GM21717 (cell line): ENCODE data around the gene RALGPS1.

Experiments
- ATAC-seq: cut with Tn5 transposase; IDR thresholded peaks from one replicate; pipeline ENCODE4 v1.9.1; 2021; ENCODE audit warnings: mild to moderate bottlenecking, moderate library complexity; ENCODE audit not compliant: unreplicated experiment

Gene RALGPS1

DNA sequence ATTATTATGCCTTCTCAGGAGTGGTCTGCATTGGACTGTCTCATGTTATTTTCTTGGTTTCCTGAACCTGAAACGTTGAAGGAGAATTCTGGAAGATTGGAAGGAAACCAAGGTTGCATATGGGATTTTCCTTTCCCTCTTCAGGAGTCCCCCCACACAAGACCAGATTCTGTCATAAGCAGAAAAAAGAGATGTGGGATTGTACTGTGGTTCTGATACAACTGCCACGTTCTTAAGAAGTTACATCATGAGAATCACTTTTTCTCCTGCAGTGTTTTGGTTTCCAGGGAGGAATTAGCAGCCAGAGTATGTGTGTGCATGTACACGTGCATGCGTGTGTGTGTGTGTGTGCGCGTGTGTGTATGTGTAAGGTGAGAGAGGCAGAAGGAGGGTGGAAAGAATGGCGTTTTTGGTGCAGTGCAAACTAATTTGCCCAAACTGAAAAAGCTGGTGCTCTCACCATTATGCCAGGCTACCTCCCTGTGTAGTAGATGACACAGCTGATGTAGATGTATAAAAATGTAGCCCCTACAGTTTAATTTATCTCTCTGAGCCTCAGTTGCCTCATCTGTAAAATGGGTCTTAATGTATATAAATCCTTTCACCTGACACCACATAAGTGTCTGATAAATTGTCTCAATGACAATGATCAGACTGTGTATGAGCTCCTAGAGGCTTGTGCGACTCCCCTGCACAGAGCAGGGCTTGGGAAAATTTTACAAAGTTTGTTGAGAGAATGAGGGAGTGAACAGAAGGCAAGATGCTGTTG lies 38.6 kb downstream of the RALGPS1 start:
- ATAC-seq = no peak

DNA sequence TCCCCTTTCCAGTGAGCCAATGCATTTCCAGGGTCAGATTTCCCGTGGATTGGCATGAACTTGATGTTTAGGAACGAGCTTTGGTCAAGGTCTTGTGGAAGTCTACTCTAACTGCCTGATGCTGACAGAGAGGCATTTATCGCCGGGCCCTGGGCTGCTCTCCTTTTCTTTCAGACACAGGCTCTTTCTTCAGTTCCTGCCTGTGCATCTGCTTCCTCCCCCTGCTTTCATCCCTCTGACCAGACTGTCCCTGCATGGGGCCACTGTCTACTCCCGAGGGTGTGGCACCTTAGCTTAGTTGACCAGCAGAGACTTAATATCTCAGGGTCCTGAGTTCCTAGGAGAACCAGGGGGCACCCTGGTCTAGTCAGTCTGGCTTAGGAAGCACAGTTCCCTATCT lies 41.2 kb downstream of the RALGPS1 start:
- no peak for ATAC-seq

DNA sequence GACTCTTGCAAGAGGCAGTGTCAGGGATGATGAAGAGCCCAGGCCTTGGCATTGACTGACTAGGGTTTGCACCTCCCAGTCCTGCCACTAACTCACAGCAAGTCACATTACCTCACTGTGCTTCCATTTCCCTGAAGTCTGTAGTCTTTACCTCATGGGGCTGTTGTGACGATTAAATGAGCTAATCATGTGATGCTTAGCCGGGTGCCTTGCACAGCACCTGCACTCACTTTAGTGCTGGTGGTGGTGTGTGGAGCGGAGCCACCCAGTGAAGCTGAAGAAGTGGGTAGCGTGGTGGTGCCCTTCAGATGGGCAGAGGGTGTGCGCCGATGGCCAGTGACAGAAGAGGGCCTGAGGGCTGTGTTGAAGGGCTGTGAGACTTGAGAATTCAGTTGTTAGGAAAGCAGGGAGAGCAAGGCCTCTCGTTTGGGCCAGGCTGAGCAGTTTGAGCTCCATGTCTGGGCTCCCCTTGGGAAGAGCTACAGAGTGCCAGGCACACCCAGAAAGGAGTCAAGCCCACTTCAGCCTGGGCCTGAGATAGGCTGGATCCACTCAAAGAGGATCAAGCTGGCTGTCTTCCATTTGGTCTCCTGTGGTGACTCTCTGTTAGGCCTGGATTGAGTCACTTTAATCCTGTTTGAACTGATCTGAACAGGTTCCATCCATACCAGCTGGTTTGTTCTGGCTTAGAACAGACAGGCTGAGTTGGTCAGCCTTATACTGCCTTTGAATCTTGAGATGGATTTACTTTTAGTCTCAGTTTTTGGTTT lies 42.5 kb downstream of the RALGPS1 start:
- ATAC-seq = no peak

DNA sequence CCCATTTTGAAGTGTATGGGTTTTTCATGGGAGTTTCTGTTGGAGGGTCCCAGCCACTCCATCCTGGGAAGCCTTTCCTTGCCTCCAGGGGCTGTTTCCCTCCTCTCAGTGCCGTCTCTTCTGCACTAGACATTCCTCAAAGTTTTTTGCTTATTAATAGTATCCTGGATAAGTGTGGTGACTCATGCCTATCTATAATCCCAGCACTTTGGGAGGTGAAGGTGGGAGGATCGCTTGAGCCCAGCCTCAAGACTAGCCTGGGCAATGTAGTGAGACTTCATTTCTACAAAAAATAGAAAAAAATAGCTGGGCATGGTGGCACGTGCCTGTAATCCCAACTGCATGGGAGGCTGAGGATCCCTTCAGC lies 43.1 kb downstream of the RALGPS1 start:
- ATAC-seq = no peak

DNA sequence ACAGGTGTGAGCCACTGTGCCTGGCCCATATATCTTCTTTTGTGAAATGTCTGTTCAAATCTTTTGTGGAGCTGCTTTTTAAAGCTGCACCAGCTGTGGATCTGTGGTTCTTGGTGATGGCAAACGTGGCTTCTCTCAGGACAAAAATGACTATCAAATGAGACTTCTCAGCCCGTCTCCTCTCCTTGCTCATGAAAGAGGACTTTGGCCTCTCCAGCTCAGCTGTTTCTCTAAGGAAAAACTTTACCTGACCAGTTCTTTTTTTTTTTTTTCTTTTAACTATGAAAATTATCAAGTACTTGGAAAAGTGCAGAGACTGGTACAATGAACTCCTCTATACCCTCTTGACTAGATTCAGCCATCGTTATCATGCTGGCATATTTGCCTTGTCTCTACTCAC lies 44.8 kb downstream of the RALGPS1 start:
- no peak for ATAC-seq

DNA sequence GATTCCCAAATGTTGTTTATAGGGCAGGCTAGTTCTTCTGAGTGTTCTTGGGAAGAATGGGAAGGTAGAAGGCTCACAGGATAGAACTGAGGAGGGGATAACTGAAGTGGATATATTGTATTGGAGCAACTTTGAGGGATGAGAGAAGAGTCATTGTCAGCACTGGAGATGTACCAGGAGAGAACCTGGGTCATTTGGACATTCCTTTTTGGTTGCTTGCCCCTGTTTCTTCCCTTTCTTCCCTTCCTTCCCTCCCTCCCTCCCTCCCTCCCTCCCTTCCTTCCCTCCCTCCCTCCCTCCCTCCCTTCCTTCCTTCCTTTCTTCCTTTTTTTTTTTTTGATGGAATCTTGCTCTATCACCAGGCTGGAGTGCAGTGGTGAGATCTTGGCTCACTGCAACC lies 45.3 kb downstream of the RALGPS1 start:
- no peak for ATAC-seq

DNA sequence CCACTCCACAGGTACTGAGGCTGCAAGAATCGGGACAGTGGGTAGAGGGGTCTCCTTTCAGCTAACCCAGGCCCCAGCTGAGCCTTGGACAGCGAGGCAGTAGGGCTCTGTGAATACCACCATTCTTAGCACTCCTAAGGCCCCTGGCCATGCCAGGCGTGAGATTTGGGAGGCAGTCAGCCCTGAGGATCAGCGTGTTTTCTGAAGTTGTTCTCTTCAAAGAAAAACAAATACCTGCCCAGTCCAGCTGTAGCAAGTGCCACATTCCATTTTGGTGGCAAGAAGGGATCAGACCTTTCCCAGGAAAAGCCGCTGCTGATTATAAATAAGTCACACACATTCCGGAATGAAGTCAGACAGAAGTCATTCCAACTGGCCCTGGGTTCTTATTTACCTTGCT lies 47.8 kb downstream of the RALGPS1 start:
- ATAC-seq = no peak

DNA sequence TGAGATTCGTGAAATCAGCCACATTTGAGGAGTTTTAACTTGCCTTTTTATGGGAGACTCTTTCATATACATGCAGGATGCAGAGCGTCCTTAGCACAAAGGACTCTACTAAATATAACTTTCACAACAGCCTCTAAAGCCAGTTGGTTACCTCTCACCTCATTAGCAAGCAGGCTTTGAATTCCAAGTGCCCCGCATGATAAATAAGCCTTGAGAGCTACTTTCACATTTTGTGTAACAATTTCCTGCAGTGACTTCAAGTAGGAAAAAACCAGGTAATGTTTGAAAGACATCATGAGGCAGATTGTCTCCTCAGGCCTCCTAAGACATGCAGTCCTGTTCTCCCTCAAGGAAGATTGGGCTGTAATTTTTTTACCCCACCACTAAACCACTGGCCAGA lies 50.5 kb downstream of the RALGPS1 start:
- no peak for ATAC-seq

DNA sequence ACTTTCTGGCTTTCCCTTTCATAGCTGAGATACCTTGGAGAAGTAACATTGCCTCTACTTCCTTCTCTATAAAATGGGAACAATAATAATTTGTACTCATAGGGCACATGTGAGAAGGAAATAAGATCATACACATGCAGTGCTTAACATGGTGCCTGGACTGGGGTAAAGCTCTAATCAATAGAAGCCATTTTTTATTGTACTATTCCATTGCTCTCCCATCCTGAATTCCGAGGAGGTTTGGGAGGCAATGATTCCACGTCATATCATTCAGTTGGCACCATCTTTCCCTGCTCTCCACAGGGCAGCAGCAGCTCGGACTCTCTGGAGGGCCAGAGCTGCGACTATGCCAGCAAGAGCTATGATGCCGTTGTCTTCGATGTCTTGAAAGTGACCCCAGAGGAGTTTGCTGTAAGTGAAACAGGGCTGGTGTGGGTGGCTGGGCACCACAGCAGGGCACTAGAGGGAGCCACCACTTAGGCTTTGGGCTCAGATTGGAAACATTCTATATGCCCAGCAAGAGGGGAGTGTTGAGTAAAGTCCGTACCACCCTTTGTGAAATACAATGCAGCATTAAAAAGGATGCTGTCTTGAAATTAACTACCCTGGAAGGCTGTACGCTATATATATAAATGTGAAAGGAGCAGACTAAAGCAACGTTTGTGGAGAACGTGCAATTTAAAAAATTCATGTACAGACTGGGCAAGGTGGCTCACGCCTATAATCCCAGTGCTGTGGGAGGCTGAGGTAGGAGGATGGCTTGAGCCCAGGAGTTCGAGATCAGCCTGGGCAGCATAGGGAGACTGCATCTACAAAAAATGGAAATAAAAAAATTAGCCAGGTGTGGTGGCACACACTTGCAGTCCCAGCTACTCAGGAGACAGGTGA lies 51.2 kb downstream of the RALGPS1 start:
- no peak for ATAC-seq

DNA sequence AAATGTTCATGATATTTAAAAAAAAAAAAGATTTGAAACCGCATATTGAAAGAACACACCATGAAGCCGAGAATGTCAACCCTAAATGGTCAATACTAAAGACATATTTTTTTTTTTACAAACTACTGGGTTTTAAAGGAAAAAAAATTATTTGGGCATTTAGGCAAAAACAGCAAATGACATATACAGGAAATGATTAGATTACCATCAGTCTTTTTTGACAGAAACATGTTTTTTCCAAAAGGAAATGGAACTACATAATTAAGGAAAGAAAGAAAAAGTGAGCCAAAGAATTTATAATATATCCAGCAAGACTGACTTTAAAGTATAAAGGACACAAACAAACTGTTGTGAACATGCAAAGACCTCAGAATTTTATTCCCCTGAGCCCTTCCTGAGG lies 56.7 kb downstream of the RALGPS1 start:
- ATAC-seq = no peak

DNA sequence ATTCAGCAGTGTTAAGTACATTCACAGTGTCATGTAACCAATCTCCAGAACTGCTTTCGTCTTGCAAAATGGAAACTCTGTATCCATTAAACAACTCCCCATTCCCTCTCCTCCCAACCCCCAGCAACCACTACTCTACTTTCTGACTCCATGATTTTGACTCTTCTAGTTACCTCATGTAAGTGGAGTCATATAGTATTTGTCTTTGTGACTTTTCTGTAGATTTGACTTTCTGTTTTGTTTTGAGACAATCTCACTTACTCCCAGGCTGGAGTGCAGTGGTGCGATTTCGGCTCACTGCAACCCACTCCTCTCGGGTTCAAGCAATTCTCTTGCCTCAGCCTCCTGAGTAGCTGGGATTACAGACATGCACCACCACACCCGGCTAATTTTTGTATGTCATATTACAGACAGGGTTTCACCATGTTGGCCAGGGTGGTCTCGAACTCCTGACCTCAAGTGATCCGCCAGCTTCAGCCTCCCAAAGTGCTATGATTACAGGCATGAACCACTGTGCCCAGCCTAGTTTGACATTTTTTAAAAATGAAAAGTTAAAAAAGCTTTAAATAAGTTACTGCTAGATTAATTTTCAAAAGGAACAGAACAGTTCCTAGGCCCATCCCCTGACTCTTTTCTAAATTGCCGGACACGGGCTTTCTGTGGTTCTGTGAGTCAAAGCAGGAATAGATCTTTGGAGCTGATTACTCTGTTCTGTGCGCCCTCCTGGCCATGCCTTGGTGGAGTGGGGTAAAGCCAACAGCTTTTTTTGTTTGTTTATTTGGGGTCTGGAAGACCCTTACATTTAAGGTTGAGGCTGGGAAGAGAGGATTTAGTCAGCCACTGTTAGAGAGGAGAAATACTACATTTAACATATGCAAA lies 59.3 kb downstream of the RALGPS1 start:
- no peak for ATAC-seq

DNA sequence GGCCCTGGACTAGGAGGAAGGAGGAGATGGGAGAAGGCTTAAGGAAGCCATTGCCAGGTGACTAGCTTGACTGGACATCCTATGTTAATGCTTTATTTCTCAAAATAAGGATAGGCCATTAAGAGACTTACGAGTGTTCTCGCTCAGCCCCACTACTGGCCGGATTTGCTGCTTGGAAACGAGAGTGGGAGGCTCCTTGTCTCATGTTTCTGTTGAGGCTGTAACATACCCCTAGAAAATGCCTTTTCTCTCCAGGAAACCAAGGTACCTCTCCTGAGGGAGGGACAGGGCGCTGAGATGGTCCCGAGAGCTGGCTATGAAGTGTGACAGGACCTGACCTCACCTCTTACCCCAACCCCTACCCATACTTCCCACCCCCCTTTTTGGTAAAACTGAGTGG lies 60.0 kb downstream of the RALGPS1 start:
- ATAC-seq = no peak

DNA sequence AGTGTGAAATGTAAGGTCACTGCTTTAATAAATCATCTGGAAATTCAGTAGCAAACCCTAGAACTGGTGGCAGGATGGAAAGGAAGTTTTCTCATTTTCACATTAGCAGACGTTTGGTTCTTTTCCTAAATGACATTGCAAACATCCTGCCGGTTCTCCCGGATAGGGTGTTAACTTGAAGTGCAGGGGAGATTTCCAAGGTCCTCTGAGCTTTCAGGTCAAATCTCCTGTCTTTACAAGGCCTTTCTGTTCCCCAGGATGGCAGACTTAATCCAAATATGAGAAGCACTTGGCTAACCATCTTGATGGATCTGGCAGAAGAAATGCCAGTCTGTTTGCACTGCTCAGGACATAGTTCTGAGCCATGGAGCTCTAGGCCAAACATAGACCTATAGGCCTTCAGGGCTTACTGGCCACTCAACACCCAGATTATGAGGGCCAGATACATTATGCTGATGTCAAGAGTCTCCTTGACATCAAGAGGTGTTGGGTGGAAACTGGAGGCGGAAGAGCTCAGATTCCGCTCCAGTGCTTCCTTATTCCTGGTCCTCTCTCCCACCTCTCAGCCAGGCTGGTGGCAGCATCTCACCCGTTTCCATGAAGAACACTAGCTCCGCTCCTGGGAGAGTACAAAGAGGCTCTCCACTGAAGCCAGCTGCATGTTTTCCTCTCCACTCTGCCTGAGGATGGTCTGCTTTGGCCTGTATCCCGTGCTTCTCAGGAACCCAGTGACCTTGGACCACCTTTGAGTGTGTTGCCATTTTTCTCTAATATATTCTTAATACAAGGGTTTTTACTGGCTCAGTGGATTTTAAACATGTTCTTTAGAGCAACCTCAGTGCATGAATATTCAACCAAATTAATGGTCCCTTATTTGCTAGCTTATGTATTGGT lies 61.0 kb downstream of the RALGPS1 start:
- no peak for ATAC-seq

DNA sequence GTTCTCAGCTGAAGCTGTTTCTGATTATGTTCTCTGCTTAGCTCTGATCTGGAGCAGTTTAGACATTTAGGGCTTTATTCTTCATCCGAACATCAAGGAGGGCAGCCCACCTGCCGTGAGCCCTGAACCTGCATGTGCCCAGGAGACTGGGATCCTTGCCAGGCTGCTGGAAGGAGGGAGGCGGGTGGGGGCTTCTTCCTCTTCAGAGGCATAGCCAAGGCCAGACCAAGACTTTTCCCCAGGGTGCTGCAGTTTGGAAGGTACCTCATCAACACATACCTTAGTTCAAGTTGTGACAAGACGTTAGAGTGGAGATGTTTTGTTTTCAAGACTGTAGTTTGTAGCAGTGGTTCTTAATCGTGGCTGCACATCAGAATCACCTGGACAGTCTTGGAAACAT lies 64.9 kb downstream of the RALGPS1 start:
- no peak for ATAC-seq

DNA sequence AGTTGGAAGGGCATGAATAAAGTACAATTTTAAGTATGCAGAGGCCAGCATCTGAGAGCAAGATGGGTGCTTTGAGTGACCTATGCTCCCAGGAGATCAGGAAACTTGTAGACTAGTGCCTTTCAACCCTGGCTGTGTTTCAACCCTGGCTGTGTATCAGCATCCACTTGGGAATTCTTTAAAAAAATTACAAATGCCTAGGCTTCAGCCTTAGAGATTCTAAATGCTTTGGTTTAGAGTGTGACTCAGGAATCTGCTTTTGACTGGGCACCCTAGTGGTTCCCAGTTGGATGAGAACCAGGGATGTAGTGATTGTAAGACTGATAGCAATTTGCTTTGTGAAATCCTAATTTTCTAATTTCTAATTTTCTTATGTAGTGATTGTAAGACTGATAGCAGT lies 65.6 kb downstream of the RALGPS1 start:
- ATAC-seq = no peak

DNA sequence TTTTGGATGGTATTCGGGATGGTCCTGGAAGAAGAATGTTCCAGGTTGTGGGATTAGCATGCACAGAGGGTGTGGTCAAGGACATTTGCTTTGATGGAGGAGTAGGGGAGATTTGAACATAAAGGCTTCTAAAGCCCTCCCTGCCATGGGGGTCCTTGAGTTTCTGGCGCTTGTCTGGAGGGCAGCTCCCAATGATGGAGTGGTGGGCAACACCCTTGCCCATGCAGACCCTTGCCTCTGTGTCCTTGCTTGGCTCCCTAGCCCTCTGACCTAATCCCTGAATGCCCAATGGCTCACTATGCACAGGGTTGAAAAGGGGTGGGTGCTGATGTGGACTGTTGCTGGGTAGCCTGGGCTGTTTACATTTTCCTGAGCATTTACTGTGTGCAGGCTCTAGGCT lies 66.6 kb downstream of the RALGPS1 start:
- no peak for ATAC-seq

DNA sequence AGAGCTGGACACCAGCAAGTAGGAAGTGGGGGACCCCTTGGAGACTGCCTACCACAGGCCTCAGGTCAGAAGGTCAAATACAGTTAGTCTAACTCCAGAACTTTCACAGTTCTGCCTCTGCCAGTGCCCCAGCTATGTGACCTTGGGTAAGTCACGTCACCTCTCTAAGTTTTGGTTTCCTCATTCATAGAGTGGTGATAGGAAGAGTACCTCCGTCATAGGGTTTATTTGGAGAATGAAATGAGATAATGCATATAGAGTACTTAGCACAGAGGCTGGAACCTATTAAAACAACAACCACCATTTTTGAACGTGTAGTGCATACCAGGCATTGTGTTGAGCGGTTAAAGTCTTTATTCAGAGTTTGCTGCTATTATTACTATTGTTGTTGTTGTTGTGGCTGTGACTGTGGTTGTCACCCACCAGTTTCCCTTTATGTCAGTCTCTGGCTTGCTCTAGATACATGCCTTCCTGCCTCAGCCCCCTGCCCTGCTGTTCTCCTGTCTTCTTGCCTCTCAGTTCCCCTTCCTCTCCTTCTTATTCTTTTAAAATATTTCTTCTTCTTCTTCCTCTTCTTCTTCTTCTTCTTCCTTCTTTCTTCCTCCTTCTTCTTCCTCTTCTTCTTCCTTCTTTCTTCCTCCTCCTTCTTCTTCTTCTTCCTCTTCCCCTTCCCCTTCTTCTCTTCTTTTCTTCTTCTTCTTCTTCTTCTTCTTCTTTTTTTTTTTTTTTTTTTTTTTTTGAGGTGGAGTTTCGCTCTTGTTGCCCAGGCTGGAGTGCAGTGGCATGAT lies 67.8 kb downstream of the RALGPS1 start:
- no peak for ATAC-seq

DNA sequence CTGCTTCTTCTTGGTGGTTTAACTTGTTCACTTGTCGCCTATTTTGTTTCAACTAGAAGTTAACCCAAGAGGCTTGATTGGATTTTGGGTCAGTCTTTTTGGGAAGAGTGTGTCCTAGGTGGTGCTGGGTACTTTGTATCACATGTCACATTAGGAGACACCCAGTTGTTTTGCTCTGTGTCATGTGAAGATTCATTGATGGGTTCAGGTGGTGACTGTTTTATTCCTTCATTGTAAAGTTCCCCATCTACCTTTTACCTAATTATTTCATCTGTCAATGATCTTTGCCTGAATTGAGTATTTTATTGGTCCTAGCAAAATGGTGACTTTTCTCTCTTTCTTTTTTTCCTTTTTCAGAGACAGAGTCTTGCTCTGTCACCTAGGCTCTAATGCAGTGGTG lies 69.2 kb downstream of the RALGPS1 start:
- no peak for ATAC-seq

DNA sequence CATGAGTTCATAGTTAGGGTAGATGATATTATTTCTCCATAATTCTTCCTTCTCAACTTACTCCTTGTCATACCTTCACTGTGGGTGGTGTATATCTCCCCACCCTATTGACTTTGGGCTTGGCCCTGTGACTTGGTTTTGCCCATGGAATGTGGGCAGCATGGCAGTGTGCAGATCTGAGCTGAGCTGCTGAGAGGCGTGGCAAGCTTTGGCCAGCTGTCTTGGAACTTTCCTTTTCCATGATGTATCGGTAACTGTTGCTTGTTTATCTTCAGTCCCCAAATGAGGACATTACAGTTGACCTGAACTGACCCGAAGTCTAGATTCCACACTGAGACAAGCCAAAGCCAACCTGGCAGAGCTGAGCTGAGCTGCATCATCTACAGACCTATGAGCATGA lies 70.4 kb downstream of the RALGPS1 start:
- no peak for ATAC-seq
